Measurements from ENCODE around the gene MSI2.

Gene MSI2

GRCh38 chr17:57550016-57550415 is 293.7 kb downstream of the MSI2 start:
- DNase-seq, result no peak

GRCh38 chr17:57550668-57551315 is 294.5 kb downstream of the MSI2 start:
- DNase-seq, result no peak

- DNase-seq, result no peak
Observed at GRCh38 chr17:57551321-57552079, 295.2 kb downstream of the MSI2 start.

- DNase-seq, result no peak
Observed at GRCh38 chr17:57552114-57552624, 295.8 kb downstream of the MSI2 start.

- DNase-seq, result no peak
Observed at GRCh38 chr17:57553526-57553925, 297.2 kb downstream of the MSI2 start.

GRCh38 chr17:57553991-57554825 is 297.9 kb downstream of the MSI2 start:
- no peak for DNase-seq

- no peak for DNase-seq
Observed at GRCh38 chr17:57554826-57555635, 298.7 kb downstream of the MSI2 start.

GRCh38 chr17:57555636-57556175 is 299.4 kb downstream of the MSI2 start:
- no peak for DNase-seq

GRCh38 chr17:57556320-57556719 is 300.0 kb downstream of the MSI2 start:
- DNase-seq, result no peak

- DNase-seq, result no peak
Observed at GRCh38 chr17:57556977-57557376, 300.7 kb downstream of the MSI2 start.

- DNase-seq, result no peak
Observed at GRCh38 chr17:57557416-57557815, 301.1 kb downstream of the MSI2 start.

- peak; percentile 37 for DNase-seq
Observed at GRCh38 chr17:57557834-57558681, 301.7 kb downstream of the MSI2 start.

GRCh38 chr17:57559226-57559625 is 302.9 kb downstream of the MSI2 start:
- no peak for DNase-seq

- DNase-seq, result no peak
Observed at GRCh38 chr17:57559634-57560318, 303.5 kb downstream of the MSI2 start.

- no peak for DNase-seq
Observed at GRCh38 chr17:57560319-57560705, 304.0 kb downstream of the MSI2 start.

- no peak for DNase-seq
Observed at GRCh38 chr17:57561072-57561861, 304.9 kb downstream of the MSI2 start.

- no peak for DNase-seq
Observed at GRCh38 chr17:57562184-57562698, 305.9 kb downstream of the MSI2 start.

GRCh38 chr17:57563958-57564357 is 307.6 kb downstream of the MSI2 start:
- DNase-seq, result no peak

- no peak for DNase-seq
Observed at GRCh38 chr17:57565176-57565575, 308.9 kb downstream of the MSI2 start.

- peak; percentile 92 for DNase-seq
Observed at GRCh38 chr17:57566721-57567120, 310.4 kb downstream of the MSI2 start.
